Body of pancreas (tissue), 4 donors: ENCODE data around the gene OR2T4.

Experiments used
- CTCF ChIP-seq, 7 experiments: fragments of 450-650 bp in 4 of 7; fragments of 200-600 bp in 3 of 7; sonication (generic) in 3 of 7; IDR thresholded peaks; one replicate each; pipeline ENCODE4 v1.5.1; 2016 to 2019; ENCODE audit warnings: antibody characterized with exemption in 7 of 7
- POLR2A ChIP-seq, 3 donors: fragments of 450-650 bp; IDR thresholded peaks; one replicate each; pipeline ENCODE4 v1.6.1; 2016; ENCODE audit warnings: antibody characterized with exemption in 3 of 3, mild to moderate bottlenecking in 2 of 3

GRCh38 chr1:248343451-248343850 is 18.0 kb upstream of the OR2T4 start:
- no peak for TF ChIP-seq CTCF (IDR thresholded peaks at IDR 0.05)
- TF ChIP-seq POLR2A (IDR thresholded peaks at IDR 0.05) = no peak
